GM19099 (cell line): Measurements from ENCODE around the gene CHD3.

ENCODE experiments used
- POLR2A ChIP-seq: IDR thresholded peaks from 3 replicates; pipeline ENCODE4 v1.6.1; 2011; ENCODE audit warnings: low read depth; ENCODE audit not compliant: insufficient read length; ENCODE audit errors: extremely low read depth

Gene CHD3

DNA sequence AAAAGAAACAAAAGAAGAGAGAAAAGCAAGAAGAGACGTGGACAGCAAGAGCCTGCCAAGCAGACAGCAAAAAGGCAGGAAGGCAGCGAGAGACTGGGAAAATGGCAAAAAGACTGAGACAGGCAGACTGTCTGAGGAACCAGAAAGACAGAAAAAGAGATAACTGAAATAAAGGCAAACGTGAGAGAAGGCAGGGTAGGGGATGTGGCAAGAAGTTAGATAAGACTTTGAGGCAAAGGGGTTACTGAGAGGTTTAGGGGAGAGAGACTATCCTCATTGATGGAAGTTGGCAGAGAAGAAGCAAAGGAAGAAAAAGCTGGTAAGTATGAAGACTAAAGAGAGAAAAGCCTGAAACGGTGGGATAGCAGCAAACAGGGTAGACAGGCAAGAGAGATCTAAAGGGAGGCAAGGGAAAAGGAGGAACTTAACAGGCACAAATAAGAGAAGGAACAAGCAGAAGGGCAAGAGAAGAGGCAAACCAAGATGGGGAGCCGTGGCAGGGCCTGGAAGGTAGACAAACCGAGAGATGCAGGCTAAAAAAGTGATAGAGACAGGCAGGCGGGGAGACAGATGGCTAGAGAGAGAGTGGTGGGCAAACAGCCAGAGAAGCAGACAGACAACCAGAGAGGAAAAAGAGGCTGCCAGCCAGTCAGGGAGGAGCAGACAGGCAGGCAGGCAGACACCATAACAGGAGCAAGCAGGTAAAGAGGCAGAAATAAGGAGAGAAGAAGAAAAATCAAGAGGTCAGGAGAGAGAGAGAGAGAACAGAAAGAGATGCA, 7.1 kb upstream of the CHD3 start:
- no peak for TF ChIP-seq POLR2A

GRCh38 chr17:7882068-7882467, 6.5 kb upstream of the CHD3 start:
- peak; percentile 17 for TF ChIP-seq POLR2A

DNA sequence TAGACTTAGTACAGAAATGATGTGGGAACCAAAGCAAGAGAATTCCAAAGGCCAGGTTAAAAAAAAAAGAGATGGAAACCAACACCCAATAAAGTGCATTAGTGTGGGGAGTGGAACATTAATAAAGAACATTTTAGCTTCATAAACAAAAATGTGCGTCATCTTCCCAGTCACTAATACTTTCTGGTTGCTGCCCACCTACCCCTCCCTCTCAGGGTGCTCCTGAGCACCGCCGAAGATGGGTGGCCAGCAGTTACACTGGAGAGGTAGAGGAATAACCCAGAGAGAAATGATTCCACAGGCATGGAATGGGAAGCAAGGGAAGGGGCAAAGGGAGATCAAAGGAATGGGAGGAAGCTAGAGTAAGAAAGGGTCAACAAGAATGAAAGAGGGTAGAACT, 6.0 kb upstream of the CHD3 start:
- no peak for TF ChIP-seq POLR2A

DNA sequence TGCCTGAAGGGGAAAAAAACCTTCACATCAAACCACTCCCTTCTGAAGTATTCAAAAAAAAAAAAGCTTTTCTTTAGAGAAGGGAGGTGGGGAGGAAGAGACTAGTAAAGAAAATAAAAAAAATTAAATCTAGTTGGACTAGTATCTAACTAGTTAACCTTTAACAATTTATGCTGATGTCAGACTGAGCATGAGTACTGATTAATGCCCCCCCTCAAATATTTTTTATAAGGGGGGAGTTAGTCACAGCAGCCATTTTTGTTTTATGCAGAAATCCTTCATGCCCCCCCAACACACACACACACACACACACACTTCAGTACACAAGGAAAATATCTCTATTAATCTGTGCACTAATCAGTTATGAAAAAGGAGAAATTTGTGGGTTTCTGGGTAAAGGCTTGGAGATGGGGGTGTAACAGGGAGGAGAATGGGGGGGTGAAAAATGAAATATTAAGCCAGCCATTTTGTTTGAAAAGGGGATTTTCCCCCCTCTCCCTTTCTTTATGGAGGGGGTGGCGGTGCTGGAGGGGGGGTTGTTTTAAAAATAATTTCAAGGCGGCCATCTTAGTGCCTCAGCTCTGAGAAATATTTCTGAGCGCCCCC, 4.7 kb upstream of the CHD3 start:
- no peak for TF ChIP-seq POLR2A

DNA sequence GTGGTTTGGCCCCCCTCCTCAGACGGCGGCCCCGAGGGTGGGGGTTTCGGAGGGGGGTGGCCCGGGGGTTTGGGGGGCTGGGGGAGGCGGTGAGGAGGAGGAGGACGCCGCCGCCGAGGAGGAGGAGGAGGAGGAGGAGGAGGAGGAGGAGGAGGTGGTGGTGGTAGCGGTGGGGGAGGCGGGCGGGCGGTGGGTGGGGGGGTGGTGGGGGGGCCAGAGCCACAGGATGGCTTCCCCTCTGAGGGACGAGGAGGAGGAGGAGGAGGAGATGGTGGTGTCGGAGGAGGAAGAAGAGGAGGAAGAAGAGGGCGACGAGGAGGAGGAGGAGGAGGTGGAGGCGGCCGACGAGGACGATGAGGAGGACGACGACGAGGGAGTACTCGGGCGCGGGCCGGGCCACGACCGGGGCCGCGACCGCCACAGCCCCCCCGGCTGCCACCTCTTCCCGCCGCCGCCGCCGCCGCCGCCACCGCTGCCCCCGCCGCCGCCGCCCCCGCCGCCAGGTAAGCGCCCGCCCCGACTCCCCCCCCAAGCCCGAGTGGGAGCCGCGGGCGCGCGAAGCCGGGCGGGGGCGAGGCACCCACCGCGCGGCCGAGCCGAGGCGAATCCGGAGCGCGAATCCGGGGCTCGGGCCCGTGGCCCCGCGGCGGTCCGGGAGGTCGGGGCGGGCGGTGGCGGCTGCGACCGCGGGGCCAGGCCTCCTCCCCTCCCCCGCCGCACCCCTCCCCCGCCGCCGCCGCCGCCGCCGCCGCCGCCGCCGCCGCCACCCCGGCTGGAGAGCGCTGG, 3.8 kb upstream of the CHD3 start:
- peak; percentile 17 for TF ChIP-seq POLR2A

- TF ChIP-seq POLR2A, result peak; percentile 66
These were observed 3.0 kb upstream of the CHD3 start for GRCh38 chr17:7885367-7886226.

- TF ChIP-seq POLR2A, result no peak
These were observed 2.2 kb upstream of the CHD3 start for GRCh38 chr17:7886227-7887037.

GRCh38 chr17:7887038-7887481, 1.5 kb upstream of the CHD3 start:
- TF ChIP-seq POLR2A, result no peak

GRCh38 chr17:7887482-7888183, 956 bp upstream of the CHD3 start:
- peak; percentile 55 for TF ChIP-seq POLR2A

DNA sequence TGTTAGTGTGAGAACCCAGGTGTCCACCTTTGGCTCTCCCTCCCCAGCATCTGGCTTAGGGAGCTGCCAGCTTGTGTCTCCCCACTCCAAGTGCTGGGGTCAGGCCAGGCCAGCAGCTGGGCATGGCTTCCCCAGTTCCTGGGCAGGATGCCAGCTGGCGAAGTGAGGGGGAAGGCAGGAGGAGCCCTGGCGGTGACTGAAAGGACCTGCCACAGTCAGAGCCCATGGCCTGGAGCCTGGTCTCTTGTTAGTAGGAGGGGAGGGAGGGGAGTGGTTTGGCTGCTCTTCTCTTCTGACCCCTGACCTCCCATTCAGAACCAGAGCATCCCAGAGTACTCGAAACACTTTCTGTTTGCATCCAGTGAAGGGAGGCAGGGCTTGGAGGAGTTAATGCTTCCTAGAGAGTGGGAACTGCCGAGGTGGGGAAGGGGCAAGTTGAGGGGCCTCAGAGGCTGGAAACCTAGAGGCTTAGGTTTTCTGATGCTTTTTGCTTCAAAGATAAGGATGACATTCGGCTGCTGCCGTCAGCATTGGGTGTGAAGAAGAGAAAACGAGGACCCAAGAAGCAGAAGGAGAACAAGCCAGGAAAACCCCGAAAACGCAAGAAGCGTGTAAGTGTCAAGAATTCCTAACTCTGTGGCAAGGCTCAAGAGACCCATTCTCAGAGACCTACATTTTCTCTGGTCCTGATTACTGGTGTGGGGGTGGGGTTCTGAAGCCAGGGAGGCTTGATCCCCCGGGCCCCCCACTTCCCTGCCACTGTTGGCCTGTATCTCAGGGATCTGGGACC, 772 bp downstream of the CHD3 start:
- no peak for TF ChIP-seq POLR2A

DNA sequence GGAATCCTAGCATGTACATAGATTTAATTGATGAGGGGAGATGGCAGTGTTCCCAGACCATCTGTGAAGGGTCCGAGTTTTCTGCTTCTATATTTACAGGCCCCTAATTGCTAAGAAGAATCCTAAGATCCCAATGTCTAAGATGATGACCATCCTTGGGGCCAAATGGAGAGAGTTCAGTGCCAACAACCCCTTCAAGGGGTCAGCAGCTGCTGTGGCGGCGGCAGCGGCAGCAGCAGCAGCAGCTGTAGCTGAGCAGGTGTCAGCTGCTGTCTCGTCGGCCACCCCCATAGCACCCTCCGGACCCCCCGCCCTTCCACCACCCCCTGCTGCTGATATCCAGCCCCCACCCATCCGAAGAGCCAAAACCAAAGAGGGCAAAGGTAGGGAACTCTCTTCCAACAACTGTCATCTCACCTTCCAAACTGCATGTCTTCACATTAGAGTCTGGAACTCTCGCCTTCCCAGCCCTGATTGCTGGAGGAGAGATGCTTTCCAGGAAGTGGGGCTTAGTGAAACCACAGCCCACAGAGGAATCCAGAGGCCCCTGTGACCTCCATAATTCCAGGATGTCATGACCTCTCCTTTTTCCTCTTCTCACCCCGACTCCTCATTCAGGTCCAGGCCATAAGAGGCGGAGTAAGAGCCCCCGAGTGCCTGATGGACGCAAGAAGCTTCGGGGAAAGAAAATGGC, 4.7 kb downstream of the CHD3 start:
- TF ChIP-seq POLR2A, result no peak

DNA sequence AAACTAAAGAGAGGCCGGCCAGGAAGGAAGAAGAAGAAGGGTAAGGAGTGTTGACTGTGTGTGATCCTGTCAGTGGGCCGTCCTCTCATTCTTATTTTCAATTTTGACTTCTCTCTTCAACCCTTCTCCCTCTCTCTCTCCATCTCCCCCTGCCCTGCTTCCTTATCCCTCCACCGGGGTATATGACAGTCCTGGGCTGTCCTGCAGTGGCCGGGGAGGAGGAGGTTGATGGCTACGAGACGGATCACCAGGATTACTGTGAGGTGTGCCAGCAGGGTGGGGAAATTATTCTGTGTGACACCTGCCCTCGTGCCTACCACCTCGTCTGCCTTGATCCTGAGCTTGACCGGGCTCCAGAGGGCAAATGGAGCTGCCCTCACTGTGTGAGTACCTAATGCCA, 5.6 kb downstream of the CHD3 start:
- no peak for TF ChIP-seq POLR2A
